WTC11 (cell line): Measurements from ENCODE around the gene LAMTOR5. TPM values are rescaled to one million over a fixed set of nuclear protein-coding genes. Genes with fewer than 3 reads are reported as not detected.
"Not testable (repeated sequence)": the region's sequence is repeated elsewhere in the genome, so short reads cannot be mapped to it uniquely, and the experiment has no call there.

Experiments
- ATAC-seq: fragments of 200-7000 bp; cut with Tn5 transposase; 2 replicates; pipeline ENCODE4 v1.10.0; 2021; ENCODE audit warnings: mild to moderate bottlenecking, moderate library complexity
- CTCF ChIA-PET: fragments of 300-600 bp; sonication (Branson Sonifier 250); formaldehyde crosslinking; loops from one replicate; lab custom pipeline; 2021; ENCODE audit warnings: antibody characterized with exemption; lab: Charles Lee
- POLR2A ChIA-PET: fragments of 350-600 bp; sonication (Branson Sonifier 250); formaldehyde crosslinking; loops from one replicate; lab custom pipeline; 2021; ENCODE audit warnings: antibody characterized with exemption; lab: Charles Lee
- DNase-seq: peaks from one replicate; pipeline ENCODE4 v3.0.0; 2021; ENCODE audit warnings: low spot score
- H3K27ac Mint-ChIP-seq: 2 replicates; pipeline ENCODE4 v1.8.0; 2021; ENCODE audit warnings: mixed read lengths
- H3K27me3 Mint-ChIP-seq: 2 replicates; pipeline ENCODE4 v1.8.0; 2021; ENCODE audit warnings: low read depth, mild to moderate bottlenecking, moderate library complexity, mixed read lengths
- H3K36me3 Mint-ChIP-seq: 2 replicates; pipeline ENCODE4 v1.8.0; 2021; ENCODE audit warnings: mixed read lengths
- H3K4me1 Mint-ChIP-seq: 2 replicates; pipeline ENCODE4 v1.8.0; 2022; ENCODE audit warnings: mixed read lengths
- H3K4me3 Mint-ChIP-seq: 2 replicates; pipeline ENCODE4 v1.8.0; 2021; ENCODE audit warnings: mild to moderate bottlenecking, moderate library complexity, mixed read lengths
- H3K9me3 Mint-ChIP-seq: 2 replicates; pipeline ENCODE4 v1.8.0; 2021; ENCODE audit warnings: mixed read lengths
- ATF1 ChIP-seq: sonication (generic); formaldehyde crosslinking; IDR thresholded peaks from 2 replicates; pipeline ENCODE4 v1.8.1; 2023; ENCODE audit warnings: mild to moderate bottlenecking, moderate library complexity, missing genetic modification reagents
- CREB1 ChIP-seq: sonication (generic); formaldehyde crosslinking; IDR thresholded peaks from 2 replicates; pipeline ENCODE4 v1.8.0; 2023; ENCODE audit warnings: mild to moderate bottlenecking, missing genetic modification reagents
- EMX1 ChIP-seq: fragments of 250-450 bp; sonication (Bioruptor Pico); IDR thresholded peaks from 2 replicates; pipeline ENCODE4 v1.8.0; 2021; ENCODE audit warnings: mild to moderate bottlenecking
- IRF2 ChIP-seq: sonication (generic); formaldehyde crosslinking; IDR thresholded peaks from 2 replicates; pipeline ENCODE4 v1.8.0; 2022; ENCODE audit warnings: low read depth, missing genetic modification reagents, borderline replicate concordance
- NFYB ChIP-seq: sonication (generic); formaldehyde crosslinking; conservative IDR thresholded peaks from 2 replicates; pipeline ENCODE4 v1.8.0; 2022; ENCODE audit warnings: low read depth, missing genetic modification reagents
- NR1H2 ChIP-seq: sonication (generic); formaldehyde crosslinking; IDR thresholded peaks from 2 replicates; pipeline ENCODE4 v1.9.0; 2021; ENCODE audit warnings: mild to moderate bottlenecking, moderate library complexity, missing genetic modification reagents
- SP1 ChIP-seq: sonication (generic); formaldehyde crosslinking; conservative IDR thresholded peaks from 2 replicates; pipeline ENCODE4 v1.8.1; 2022; ENCODE audit warnings: missing genetic modification reagents
- ZBTB21 ChIP-seq: sonication (generic); formaldehyde crosslinking; IDR thresholded peaks from 2 replicates; pipeline ENCODE4 v1.8.1; 2023; ENCODE audit warnings: mild to moderate bottlenecking, missing genetic modification reagents, borderline replicate concordance
- ZNF121 ChIP-seq: sonication (generic); formaldehyde crosslinking; IDR thresholded peaks from 2 replicates; pipeline ENCODE4 v1.8.0; 2023; ENCODE audit warnings: missing genetic modification reagents
- ZNF219 ChIP-seq: sonication (generic); formaldehyde crosslinking; IDR thresholded peaks from 2 replicates; pipeline ENCODE4 v1.8.0; 2023; ENCODE audit warnings: missing genetic modification reagents, mild to moderate bottlenecking, borderline replicate concordance
- ZNF263 ChIP-seq: sonication (generic); formaldehyde crosslinking; IDR thresholded peaks from 2 replicates; pipeline ENCODE4 v1.8.1; 2022; ENCODE audit warnings: low read depth, mild to moderate bottlenecking, moderate library complexity, missing genetic modification reagents
- total RNA-seq: library from RNA; stranded (reverse); gene quantifications from 3 replicates; pipeline ENCODE4 v1.2.3, GENCODE V29; 2021
- TF ChIP-seq, protein P1 (sequence below): sonication (generic); formaldehyde crosslinking; IDR thresholded peaks from 2 replicates; pipeline ENCODE4 v1.8.1; 2022; ENCODE audit warnings: missing genetic modification reagents, borderline replicate concordance
- TF ChIP-seq, protein P2 (sequence below): sonication (generic); formaldehyde crosslinking; IDR thresholded peaks from 2 replicates; pipeline ENCODE4 v1.8.1; 2023; ENCODE audit warnings: mild to moderate bottlenecking, missing genetic modification reagents
- TF ChIP-seq, protein P3 (sequence below): sonication (generic); formaldehyde crosslinking; IDR thresholded peaks from 2 replicates; pipeline ENCODE4 v1.8.0; 2022; ENCODE audit warnings: mild to moderate bottlenecking, missing genetic modification reagents
- TF ChIP-seq, protein P4 (sequence below): fragments of 250-450 bp; sonication (Bioruptor Pico); IDR thresholded peaks from 2 replicates; pipeline ENCODE4 v1.9.0; 2021; ENCODE audit warnings: mild to moderate bottlenecking, borderline replicate concordance
- TF ChIP-seq, protein P5 (sequence below): sonication (generic); formaldehyde crosslinking; IDR thresholded peaks from 2 replicates; pipeline ENCODE4 v1.8.1; 2023; ENCODE audit warnings: mild to moderate bottlenecking, missing genetic modification reagents, moderate library complexity
- TF ChIP-seq, protein P6 (sequence below): fragments of 200-600 bp; IDR thresholded peaks from 2 replicates; pipeline ENCODE4 v1.8.0; 2022; ENCODE audit warnings: antibody characterized with exemption
- TF ChIP-seq, protein P7 (sequence below): sonication (generic); formaldehyde crosslinking; IDR thresholded peaks from 2 replicates; pipeline ENCODE4 v1.8.1; 2023; ENCODE audit warnings: mild to moderate bottlenecking, missing genetic modification reagents, moderate library complexity

Gene LAMTOR5
- total RNA-seq, 1 experiment from 2014 or later, result 76.0 TPM

DNA sequence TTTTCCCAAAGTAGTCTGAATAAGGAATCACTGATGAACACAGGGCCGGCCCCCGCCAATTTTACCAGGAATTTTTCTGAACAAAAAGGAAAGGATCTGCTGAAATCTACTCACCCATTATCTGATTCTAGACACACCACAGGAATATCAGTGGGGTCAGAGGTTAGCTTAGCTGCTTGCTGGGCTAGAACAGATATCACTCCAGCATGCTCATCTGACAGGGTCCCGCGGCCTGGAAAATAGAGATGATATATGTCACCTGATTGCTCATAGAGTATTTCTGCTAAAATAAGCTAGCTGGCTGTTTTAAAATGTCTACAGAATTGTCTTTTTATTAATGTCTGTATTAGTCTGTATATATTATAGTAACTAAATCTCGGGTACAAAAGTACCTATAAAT is 3.7 kb downstream of the LAMTOR5 start:
- CTCF ChIA-PET, result interaction anchor here (1.7 kb wide), 1 partner anchor 57 kb away, joined by 5 read pairs; no protein-coding TSS in a partner anchor
- no peaks in the 10 kb centered on the region for H3K9me3 Mint-ChIP-seq
- peaks cover 25% of the 10 kb centered on the region for H3K36me3 Mint-ChIP-seq
- peaks cover 14% of the 10 kb centered on the region for H3K4me1 Mint-ChIP-seq
- POLR2A ChIA-PET, result interaction anchor here (0.6 kb wide), 1 partner anchor 58 kb away, joined by 3 read pairs; no protein-coding TSS in a partner anchor
- ATAC-seq (no peak), DNase-seq (no peak)
- H3K4me3 Mint-ChIP-seq, result no peak overlapping the region
- TF ChIP-seq, protein P1, sequence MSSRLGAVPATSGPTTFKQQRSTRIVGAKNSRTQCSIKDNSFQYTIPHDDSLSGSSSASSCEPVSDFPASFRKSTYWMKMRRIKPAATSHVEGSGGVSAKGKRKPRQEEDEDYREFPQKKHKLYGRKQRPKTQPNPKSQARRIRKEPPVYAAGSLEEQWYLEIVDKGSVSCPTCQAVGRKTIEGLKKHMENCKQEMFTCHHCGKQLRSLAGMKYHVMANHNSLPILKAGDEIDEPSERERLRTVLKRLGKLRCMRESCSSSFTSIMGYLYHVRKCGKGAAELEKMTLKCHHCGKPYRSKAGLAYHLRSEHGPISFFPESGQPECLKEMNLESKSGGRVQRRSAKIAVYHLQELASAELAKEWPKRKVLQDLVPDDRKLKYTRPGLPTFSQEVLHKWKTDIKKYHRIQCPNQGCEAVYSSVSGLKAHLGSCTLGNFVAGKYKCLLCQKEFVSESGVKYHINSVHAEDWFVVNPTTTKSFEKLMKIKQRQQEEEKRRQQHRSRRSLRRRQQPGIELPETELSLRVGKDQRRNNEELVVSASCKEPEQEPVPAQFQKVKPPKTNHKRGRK (CRISPR knock-in tag), result no peak
- TF ChIP-seq ZBTB21 (CRISPR knock-in tag) (no peak), ATF1 (CRISPR knock-in tag) (no peak), ZNF263 (CRISPR knock-in tag) (no peak), ZNF219 (no peak), EMX1 (CRISPR knock-in tag) (no peak), CREB1 (no peak), ZNF121 (CRISPR knock-in tag) (no peak), NR1H2 (CRISPR knock-in tag) (no peak)
- TF ChIP-seq, protein P2, sequence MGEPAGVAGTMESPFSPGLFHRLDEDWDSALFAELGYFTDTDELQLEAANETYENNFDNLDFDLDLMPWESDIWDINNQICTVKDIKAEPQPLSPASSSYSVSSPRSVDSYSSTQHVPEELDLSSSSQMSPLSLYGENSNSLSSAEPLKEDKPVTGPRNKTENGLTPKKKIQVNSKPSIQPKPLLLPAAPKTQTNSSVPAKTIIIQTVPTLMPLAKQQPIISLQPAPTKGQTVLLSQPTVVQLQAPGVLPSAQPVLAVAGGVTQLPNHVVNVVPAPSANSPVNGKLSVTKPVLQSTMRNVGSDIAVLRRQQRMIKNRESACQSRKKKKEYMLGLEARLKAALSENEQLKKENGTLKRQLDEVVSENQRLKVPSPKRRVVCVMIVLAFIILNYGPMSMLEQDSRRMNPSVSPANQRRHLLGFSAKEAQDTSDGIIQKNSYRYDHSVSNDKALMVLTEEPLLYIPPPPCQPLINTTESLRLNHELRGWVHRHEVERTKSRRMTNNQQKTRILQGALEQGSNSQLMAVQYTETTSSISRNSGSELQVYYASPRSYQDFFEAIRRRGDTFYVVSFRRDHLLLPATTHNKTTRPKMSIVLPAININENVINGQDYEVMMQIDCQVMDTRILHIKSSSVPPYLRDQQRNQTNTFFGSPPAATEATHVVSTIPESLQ (CRISPR knock-in tag), result no peak
- TF ChIP-seq, protein P3, sequence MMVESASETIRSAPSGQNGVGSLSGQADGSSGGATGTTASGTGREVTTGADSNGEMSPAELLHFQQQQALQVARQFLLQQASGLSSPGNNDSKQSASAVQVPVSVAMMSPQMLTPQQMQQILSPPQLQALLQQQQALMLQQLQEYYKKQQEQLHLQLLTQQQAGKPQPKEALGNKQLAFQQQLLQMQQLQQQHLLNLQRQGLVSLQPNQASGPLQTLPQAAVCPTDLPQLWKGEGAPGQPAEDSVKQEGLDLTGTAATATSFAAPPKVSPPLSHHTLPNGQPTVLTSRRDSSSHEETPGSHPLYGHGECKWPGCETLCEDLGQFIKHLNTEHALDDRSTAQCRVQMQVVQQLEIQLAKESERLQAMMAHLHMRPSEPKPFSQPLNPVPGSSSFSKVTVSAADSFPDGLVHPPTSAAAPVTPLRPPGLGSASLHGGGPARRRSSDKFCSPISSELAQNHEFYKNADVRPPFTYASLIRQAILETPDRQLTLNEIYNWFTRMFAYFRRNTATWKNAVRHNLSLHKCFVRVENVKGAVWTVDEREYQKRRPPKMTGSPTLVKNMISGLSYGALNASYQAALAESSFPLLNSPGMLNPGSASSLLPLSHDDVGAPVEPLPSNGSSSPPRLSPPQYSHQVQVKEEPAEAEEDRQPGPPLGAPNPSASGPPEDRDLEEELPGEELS (CRISPR knock-in tag), result no peak
- H3K27me3 Mint-ChIP-seq, result 0 out of 2 replicates have a peak, but pooled peaks cover 2% of the 10 kb centered on the region
- H3K27ac Mint-ChIP-seq, result no peak overlapping the region

DNA sequence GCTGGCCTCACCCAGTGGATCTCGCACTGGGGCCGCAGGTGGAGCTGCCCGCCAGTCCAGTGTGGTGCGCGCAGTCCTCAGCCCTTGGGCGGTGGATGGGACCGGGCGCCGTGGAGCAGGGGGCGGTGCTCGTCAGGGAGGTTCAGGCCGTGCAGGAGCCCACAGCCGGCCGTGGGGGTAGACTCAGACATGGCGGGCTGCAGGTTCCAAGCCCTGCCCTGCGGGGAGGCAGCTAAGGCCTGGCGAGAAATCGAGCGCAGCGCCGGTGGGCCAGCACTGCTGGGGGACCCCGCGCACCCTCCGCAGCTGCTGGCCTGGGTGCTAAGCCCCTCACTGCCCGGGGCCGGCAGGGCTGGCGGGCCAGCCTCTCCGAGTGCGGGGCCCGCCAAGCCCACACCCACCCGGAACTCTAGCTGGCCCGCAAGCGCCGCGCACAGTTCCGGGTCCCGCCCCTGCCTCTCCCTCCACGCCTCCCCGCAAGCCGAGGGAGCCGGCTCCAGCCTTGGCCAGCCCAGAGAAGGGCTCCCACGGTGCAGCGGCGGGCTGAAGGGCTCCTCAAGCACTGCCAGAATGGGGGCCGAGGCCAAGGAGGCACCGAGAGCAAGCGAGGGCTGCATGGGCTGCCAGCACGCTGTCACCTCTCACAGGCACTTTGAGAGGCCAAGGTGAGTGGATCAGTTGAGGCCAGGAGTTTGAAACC is 11.1 kb downstream of the LAMTOR5 start:
- H3K27me3 Mint-ChIP-seq, H3K4me3 Mint-ChIP-seq, H3K9me3 Mint-ChIP-seq, ATAC-seq, H3K4me1 Mint-ChIP-seq, H3K27ac Mint-ChIP-seq, DNase-seq: not testable (repeated sequence)
- ChIA-PET CTCF (interaction anchor here (1.2 to 1.5 kb wide), 2 partner anchors 59 to 84 kb away, joined by 4 read pairs; no protein-coding TSS in a partner anchor), POLR2A (interaction anchor here (0.6 kb wide), 1 partner anchor 8 kb away, joined by 4 read pairs; no protein-coding TSS in a partner anchor)
- H3K36me3 Mint-ChIP-seq, result peaks cover 39% of the 10 kb centered on the region

DNA sequence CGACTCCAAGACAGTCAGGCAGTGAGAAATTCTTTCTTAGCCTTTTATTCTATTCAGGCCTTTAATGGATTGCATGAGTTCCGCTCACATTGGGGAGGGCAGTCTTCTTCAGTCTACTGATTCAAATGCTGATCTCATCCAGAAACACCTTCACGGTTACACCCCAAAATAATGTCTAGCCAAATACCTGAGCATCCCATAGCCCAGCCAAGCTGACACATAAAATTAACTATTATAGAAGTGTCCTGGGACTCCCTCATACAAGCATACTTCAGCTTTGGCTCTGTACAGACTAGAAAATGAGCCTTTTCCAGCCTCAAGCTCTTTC is 13.0 kb downstream of the LAMTOR5 start:
- no peak overlapping the region for H3K4me3 Mint-ChIP-seq
- POLR2A ChIA-PET, result no interaction called here
- 0 out of 2 replicates have a peak, but pooled peaks cover 7% of the 10 kb centered on the region for H3K9me3 Mint-ChIP-seq
- peaks cover 27% of the 10 kb centered on the region for H3K36me3 Mint-ChIP-seq
- H3K27ac Mint-ChIP-seq, result no peak overlapping the region
- no peak for ATAC-seq
- DNase-seq, result no peak
- peaks cover 17% of the 10 kb centered on the region for H3K4me1 Mint-ChIP-seq
- CTCF ChIA-PET, result no interaction called here
- H3K27me3 Mint-ChIP-seq, result no peaks in the 10 kb centered on the region
- no peak for TF ChIP-seq IRF2 (CRISPR knock-in tag)
- no peak for TF ChIP-seq NFYB (CRISPR knock-in tag)
- TF ChIP-seq, protein P4, sequence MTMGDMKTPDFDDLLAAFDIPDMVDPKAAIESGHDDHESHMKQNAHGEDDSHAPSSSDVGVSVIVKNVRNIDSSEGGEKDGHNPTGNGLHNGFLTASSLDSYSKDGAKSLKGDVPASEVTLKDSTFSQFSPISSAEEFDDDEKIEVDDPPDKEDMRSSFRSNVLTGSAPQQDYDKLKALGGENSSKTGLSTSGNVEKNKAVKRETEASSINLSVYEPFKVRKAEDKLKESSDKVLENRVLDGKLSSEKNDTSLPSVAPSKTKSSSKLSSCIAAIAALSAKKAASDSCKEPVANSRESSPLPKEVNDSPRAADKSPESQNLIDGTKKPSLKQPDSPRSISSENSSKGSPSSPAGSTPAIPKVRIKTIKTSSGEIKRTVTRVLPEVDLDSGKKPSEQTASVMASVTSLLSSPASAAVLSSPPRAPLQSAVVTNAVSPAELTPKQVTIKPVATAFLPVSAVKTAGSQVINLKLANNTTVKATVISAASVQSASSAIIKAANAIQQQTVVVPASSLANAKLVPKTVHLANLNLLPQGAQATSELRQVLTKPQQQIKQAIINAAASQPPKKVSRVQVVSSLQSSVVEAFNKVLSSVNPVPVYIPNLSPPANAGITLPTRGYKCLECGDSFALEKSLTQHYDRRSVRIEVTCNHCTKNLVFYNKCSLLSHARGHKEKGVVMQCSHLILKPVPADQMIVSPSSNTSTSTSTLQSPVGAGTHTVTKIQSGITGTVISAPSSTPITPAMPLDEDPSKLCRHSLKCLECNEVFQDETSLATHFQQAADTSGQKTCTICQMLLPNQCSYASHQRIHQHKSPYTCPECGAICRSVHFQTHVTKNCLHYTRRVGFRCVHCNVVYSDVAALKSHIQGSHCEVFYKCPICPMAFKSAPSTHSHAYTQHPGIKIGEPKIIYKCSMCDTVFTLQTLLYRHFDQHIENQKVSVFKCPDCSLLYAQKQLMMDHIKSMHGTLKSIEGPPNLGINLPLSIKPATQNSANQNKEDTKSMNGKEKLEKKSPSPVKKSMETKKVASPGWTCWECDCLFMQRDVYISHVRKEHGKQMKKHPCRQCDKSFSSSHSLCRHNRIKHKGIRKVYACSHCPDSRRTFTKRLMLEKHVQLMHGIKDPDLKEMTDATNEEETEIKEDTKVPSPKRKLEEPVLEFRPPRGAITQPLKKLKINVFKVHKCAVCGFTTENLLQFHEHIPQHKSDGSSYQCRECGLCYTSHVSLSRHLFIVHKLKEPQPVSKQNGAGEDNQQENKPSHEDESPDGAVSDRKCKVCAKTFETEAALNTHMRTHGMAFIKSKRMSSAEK (CRISPR knock-in tag), result no peak
- TF ChIP-seq SP1 (CRISPR knock-in tag), result no peak
- TF ChIP-seq, protein P5, sequence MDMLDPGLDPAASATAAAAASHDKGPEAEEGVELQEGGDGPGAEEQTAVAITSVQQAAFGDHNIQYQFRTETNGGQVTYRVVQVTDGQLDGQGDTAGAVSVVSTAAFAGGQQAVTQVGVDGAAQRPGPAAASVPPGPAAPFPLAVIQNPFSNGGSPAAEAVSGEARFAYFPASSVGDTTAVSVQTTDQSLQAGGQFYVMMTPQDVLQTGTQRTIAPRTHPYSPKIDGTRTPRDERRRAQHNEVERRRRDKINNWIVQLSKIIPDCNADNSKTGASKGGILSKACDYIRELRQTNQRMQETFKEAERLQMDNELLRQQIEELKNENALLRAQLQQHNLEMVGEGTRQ, result no peak
- TF ChIP-seq, protein P6, sequence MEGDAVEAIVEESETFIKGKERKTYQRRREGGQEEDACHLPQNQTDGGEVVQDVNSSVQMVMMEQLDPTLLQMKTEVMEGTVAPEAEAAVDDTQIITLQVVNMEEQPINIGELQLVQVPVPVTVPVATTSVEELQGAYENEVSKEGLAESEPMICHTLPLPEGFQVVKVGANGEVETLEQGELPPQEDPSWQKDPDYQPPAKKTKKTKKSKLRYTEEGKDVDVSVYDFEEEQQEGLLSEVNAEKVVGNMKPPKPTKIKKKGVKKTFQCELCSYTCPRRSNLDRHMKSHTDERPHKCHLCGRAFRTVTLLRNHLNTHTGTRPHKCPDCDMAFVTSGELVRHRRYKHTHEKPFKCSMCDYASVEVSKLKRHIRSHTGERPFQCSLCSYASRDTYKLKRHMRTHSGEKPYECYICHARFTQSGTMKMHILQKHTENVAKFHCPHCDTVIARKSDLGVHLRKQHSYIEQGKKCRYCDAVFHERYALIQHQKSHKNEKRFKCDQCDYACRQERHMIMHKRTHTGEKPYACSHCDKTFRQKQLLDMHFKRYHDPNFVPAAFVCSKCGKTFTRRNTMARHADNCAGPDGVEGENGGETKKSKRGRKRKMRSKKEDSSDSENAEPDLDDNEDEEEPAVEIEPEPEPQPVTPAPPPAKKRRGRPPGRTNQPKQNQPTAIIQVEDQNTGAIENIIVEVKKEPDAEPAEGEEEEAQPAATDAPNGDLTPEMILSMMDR, result no peak
- TF ChIP-seq, protein P7, sequence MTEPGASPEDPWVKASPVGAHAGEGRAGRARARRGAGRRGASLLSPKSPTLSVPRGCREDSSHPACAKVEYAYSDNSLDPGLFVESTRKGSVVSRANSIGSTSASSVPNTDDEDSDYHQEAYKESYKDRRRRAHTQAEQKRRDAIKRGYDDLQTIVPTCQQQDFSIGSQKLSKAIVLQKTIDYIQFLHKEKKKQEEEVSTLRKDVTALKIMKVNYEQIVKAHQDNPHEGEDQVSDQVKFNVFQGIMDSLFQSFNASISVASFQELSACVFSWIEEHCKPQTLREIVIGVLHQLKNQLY (CRISPR knock-in tag), result no peak
